Upper lobe of left lung (tissue), 4 donors: ENCODE measurements around the gene RAB3GAP2.

Experiments used
- EP300 ChIP-seq, 4 donors: sonication (generic); formaldehyde crosslinking; IDR thresholded peaks; one replicate each; pipeline ENCODE4 v1.5.1; 2017; ENCODE audit warnings: antibody characterized with exemption in 4 of 4, control low read depth in 2 of 4
- TF ChIP-seq, protein P1 (sequence below), 6 experiments: fragments of 450-650 bp in 4 of 6; fragments of 200-600 bp in 2 of 6; sonication (generic) in 2 of 6; IDR thresholded peaks; one replicate each; pipeline ENCODE4 v1.5.1; 2016 to 2019; ENCODE audit warnings: antibody characterized with exemption in 6 of 6

DNA sequence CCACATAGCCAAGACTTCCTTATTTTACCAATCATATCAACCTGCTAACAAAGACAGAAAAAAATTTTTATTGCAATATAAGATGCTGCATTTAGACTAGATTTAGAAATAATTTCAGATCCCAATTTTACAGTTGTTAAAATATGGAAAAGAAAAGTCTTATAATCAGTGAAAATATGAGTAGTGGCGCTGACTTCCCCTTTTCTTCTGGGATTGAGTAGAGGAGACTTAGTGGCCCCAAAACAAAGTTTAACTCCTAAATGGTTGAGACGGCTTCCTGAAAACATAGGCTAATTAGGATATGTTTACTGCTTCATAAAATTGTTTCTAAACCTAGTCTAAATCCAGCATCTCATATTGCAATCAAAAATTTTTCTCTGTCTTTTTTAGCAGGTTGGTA lies 68.4 kb downstream of the RAB3GAP2 start:
- TF ChIP-seq, protein P1, sequence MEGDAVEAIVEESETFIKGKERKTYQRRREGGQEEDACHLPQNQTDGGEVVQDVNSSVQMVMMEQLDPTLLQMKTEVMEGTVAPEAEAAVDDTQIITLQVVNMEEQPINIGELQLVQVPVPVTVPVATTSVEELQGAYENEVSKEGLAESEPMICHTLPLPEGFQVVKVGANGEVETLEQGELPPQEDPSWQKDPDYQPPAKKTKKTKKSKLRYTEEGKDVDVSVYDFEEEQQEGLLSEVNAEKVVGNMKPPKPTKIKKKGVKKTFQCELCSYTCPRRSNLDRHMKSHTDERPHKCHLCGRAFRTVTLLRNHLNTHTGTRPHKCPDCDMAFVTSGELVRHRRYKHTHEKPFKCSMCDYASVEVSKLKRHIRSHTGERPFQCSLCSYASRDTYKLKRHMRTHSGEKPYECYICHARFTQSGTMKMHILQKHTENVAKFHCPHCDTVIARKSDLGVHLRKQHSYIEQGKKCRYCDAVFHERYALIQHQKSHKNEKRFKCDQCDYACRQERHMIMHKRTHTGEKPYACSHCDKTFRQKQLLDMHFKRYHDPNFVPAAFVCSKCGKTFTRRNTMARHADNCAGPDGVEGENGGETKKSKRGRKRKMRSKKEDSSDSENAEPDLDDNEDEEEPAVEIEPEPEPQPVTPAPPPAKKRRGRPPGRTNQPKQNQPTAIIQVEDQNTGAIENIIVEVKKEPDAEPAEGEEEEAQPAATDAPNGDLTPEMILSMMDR (IDR thresholded peaks at IDR 0.05), result no peak
- no peak for TF ChIP-seq EP300 (IDR thresholded peaks at IDR 0.05)
